ENCODE measurements around the gene CCSER1.
"Not testable (repeated sequence)": the region's sequence is repeated elsewhere in the genome, so short reads cannot be mapped to it uniquely, and the experiment has no call there.

Gene CCSER1

DNA sequence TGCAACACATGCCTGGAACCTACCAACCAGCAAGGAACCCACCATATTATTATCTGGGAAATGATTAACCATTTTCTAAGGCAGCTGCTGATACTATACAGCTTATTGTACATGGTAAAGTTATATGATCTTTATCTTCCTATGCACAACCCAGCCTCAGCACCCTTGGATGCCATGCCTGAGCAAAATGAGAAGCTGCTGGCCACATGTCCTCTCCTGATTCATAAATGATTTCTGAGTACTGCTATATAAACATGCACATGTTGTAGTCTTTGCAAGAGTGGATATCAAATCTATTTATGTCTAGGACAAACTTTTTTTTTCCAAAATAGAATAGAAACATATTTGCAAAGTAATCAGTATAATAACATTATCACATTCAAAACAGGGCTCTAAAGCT lies 1043.6 kb downstream of the CCSER1 start:
- DNase-seq (ENCODE audit: low spot score): no peak

DNA sequence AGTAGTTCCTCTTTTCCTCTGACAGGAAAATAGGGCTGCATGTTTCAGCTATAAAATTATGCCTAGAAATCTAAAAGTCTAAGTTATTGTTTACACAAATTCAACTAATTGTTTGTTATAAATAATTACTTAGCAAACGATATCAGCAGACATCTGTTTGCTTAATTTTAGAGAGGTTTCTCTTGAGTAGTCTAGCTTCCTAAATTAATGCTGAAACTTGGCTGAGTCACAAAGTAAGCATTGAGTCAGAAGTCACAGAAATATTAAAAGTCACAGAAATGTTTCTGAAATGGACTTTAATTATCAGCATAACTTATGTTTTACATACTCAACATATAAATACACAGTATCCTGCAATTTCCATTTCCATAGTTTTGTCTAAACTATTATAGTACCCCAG lies 1044.0 kb downstream of the CCSER1 start:
- no peak for DNase-seq (ENCODE audit: low spot score)

DNA sequence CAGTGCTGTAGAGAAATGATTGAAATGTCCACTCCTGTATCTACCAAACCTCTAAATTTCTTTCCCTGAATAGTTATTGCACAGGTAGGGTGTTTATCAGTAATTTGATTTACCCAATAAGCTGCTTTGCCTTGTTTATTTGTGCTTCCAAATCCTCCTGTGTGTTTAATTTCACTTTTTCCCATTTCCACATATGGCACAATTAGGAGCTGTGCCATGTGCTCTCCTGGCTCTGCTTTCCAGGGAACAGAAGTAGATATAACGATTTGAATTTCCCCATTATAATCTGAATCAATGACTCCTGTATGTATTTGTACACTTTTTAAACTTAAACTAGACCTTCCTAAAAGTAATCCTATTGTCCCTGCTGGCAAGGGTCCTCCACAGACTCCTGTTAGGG lies 1057.9 kb downstream of the CCSER1 start:
- not testable (repeated sequence) for DNase-seq (ENCODE audit: low spot score)

DNA sequence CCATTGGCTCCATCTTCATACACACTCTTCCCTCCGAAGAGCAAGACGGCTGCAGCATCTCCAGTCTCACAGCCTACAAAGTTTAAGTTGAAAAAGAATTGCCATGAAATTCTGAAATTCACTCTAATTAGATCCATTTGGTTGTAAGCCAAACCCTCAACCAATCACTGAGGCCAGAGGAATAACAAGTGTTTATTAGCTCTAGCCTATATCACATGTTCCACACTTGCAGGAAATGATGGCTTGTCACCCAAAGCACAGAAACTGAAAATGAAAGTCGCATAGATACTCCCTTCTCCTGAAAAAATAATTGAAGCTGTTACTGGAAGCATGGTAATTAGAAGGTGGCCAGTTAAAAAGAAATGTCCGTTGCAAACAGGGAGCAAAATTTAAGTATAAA lies 1071.8 kb downstream of the CCSER1 start:
- no peak for DNase-seq (ENCODE audit: low spot score)

DNA sequence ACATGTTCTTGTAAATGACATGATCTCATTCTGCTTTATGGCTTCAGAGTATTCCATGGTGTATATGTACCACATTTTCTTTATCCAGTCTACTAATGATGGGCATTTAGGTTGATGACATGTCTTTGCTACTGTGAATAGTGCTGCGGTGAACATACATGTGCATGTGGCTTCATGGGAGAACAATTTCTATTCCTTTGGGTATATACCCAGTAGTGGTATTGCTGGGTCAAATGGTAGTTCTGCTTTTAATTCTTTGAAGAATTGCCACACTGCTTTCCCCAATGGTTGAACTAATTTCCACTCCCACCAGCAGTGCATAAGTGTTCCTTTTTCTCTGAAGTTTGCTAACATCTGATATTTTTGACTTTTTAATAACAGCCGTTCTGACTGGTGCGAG lies 1080.3 kb downstream of the CCSER1 start:
- DNase-seq (ENCODE audit: low spot score): no peak

DNA sequence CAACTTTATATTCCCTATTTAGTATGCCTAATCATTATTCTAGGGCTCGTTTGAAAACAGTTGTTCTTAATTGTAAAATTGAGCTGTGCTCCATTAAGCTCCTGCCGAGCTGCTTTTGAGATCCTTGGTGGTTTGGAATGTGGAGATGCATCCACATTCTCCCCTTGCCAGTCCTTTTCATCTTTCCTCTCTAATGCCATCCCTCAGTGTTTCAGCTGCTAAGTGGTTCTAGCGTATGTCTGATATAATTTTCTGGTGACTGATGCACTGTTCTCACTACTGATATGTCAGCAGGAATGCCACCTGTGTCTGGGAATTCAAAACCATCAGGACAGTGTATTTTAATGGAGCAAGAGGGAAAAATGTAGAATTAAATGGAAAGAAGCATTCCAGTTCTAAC lies 1085.0 kb downstream of the CCSER1 start:
- no peak for DNase-seq (ENCODE audit: low spot score)

DNA sequence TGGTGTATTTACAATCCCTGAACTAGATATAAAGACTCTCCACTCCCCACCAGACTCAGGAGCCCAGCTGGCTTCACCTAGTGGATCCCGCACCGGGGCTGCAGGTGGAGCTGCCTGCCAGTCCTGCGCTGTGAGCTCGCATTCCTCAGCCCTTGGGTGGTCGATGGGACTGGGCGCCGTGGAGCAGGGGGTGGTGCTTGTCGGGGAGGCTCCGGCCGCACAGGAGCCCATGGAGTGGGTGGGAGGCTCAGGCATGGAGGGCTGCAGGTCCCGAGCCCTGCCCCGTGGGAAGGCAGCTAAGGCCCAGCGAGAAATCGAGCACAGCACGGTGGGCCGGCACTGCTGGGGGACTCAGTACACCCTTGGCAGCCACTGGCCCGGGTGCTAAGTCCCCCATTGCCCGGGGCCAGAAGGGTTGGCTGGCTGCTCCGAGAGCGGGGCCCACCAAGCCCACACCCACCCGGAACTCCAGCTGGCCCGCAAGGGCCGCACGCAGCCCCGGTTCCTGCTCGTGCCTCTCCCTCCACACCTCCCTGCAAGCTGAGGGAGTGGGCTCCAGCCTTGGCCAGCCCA lies 1090.7 kb downstream of the CCSER1 start:
- not testable (repeated sequence) for DNase-seq (ENCODE audit: low spot score)

DNA sequence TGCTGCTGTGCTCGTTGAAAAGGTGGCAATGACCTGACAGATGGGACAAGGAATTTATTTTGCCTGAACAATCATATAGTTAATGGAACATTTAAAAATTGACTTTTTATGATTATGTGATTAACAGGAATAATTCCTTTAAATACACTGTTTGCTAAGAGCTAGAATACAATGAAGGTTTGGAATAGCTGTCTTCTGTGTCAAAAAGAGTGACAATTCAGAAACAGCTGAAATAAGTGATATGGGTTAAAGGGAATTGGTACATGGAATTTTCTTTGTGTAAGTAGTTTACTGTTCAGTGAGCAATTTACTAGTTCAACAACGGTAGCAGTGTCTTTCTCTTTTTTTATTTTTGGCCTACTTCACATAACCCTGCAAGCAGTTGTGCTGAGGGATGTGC lies 1093.1 kb downstream of the CCSER1 start:
- no peak for DNase-seq (ENCODE audit: low spot score)

DNA sequence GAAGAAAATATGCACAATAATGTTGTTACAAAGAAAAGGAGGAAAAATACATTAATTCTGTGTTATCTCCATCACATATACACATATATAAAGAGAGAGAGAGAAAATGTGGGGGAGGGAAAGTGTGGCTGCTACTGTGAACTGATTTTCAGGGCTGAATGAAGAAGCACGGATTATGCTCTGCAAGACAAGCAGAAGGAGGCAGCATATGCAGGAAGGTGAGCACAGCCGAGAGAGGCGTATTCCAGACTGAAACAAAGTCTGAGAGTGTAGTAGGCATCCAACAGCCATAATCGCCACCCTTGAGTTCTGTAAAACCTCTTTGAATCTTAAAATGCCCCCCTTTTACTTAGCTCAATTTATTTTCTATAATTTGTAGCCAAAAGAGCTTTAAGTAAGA lies 1094.8 kb downstream of the CCSER1 start:
- no peak for DNase-seq (ENCODE audit: low spot score)

DNA sequence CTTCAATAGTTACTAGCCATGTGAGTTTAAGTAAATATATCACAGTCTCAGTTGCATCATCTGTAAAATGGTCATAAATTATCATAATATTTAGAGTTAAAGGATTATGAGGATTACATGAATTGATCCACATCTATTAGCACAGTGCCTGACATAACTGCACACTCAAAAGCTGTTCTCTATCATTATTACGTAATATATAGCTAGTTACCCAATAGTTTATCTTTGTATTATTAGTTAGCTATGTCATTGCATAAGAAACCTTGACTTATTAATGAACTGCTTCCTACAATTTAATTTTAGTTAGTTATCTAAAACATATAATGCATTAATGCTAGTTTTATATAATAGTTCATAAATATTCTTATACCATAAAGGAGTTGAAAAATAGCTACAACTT lies 1099.7 kb downstream of the CCSER1 start:
- no peak for DNase-seq (ENCODE audit: low spot score)

DNA sequence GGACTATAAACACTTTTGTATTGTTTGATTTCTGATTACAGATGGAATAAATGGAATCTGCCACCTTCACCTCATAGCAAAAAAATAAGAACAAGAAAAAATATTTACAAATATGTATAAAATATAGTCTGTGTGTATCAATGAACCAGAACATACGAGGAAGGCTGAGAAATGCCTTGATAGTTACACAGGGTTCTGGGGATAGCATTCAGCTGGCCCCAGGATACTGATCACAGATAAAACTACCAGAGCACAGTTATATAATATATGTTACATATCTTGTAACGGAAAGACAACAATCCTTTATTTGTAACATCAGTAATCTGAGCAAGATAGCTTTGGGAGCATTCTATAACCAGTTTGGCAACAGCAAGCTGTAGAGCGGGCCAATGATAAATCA lies 1101.5 kb downstream of the CCSER1 start:
- no peak for DNase-seq (ENCODE audit: low spot score)

DNA sequence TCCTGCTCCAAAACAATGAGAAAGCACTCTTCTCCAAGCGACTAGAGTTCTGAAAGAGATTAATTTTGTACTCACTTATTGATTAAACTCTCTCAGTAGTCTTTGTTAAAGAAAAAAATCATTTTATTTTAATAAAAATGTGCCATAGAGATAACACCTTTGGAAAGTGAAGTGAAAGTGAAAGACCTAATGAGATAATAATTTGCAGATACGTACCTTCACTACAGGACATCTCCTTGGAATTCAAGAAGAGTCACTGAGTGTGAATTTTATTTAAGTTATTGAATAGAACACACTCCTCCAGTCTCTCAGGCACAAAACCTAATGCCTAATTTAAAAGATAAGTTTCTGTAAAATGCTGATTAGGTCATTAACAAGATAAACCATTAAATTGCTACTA lies 1106.0 kb downstream of the CCSER1 start:
- no peak for DNase-seq (ENCODE audit: low spot score)

DNA sequence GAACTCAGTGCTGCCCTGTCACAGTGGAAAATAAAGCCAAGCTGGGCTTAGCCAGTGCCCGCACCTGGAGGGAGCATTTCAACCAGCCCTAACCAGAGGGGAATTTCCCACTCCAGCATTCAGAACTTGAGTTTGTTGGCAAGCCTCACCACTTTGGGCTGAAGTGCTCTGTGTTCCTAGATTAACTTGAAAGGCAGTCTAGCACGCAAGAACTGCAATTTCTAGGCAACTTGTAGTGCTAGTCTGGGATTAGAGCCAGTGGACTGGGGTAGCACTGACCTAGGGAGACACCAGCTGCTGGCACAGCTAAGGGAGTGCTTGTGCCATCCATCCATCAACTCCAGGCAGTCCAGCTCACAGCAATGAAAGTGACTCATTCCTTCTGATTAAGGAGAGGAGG lies 1115.9 kb downstream of the CCSER1 start:
- DNase-seq (ENCODE audit: low spot score): no peak

DNA sequence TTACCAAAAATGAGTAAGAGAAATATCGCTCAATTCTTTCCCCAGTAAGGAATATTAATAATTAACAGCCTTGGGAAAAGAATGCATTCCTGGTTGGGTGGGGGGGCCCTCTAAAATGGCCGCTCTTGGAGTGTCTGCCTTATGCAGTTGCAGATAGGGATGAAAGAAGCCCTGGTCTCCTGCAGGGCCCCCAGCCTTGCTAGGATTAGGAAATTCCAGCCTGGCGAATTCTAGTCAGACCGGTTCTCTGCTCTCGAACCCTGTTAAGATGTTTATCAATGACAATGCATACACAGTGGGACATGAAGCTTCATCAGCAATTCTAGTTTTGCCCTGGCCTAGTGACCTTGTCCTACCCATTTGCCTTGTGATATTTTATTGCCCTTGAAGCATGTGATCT lies 1128.8 kb downstream of the CCSER1 start:
- no peak for DNase-seq (ENCODE audit: low spot score)

DNA sequence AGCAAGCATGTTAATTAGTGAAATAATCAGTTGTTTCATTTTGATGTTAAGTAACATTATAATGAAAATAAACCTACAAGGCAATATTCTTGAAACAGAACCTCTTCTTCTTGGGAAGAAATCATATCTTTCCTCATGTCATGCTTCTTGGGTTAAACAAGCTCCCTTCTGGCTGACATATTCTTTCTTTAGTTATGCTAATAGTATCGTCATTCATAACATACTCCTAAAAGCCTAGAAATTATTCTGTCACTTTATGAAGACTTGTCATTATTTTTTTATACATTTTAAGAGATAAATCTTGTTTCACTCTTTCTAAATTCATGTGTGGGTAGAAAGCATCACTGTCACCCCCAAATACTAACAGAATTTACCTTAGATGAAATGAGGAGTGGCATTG lies 1129.6 kb downstream of the CCSER1 start:
- DNase-seq (ENCODE audit: low spot score): no peak

DNA sequence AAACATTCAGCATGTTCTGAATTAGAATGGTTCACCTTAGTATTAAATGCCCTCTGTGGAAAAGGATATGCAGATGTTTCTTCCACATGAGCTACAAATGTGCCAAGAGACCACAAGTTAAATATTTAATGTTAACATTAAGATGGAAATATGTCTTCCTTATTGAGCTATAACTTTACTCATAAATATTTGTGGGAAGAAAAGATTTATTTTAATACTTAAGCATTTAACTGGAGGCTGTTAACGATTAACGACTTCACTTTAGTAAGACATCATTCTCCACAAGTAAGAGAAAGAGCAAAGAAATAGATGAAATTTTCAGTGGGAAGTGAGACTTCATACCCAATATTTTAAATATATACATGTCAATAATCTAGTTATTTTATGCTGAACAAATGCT lies 1130.5 kb downstream of the CCSER1 start:
- no peak for DNase-seq (ENCODE audit: low spot score)

DNA sequence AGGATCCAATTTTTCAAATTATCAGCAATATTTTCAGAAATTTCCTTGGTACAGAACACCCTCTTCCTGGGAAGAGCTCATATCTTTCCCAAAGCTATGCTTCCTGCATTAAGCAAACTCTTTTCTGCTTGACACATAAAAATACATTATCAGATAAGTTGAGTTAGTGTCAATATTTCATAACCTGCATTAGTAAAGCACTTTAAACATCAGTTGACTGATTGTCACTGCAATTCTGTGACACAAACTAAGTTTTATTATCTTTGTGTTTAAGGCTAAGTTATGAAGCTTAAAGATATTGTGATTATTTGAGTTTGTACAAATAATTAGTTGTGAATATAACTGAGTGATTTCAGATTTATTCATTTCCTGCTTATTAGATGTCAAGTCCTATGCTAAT lies 1131.1 kb downstream of the CCSER1 start:
- no peak for DNase-seq (ENCODE audit: low spot score)

DNA sequence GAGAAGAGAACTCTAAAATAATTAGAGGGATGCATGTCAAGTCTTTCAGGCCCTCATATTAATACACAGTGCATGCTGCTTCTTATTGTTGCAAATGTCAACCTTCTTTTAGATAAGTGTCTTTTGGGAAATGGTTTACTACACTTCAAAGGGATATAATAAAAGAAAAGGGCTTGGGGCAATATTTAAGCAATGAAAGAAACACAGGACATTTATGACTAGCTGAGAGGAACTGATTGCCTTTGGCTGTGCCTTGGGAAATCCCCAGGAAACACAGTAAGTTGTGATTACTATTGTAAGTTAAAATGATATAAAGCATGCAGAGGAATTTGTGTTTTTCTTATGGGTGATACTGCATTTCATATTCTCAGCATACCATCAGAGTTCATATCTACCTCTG lies 1140.3 kb downstream of the CCSER1 start:
- DNase-seq (ENCODE audit: low spot score): no peak

DNA sequence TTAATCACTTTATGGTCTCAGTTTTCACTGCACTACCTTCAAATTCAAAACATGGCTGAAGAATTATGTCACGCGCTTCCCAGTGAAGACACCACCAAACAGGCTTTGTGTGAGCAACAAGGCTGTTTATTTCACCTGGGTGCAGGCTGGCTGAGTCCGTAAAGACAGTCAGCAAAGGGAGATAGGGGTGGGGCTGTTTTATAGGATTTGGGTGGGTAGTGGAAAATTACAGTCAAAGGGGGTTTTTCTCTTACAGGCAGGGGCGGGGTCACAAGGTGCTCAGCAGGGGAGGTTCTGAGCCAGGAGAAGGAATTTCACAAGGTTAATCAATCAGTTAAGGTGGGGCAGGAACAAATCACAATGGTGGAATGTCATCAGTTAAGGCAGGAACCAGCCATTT lies 1141.3 kb downstream of the CCSER1 start:
- not testable (repeated sequence) for DNase-seq (ENCODE audit: low spot score)

DNA sequence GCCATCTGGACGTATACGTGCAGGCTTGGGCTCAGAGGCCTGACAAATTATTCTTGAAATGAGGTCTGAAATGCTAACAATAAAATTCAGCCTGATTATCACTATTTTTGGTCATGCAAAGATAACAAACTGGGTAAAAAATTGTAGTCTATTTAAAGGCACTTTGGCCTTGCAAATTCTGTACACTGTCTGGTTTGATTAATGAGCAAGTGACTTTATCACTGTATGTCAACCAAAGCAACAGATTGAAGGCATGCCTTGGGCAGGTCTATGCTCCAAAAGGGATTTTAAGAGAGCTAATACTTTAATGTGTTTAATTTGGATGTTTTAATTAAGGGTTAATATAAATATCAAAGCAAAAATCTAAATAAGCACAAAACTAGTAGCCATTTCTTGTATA lies 1141.7 kb downstream of the CCSER1 start:
- DNase-seq (ENCODE audit: low spot score): no peak

DNA sequence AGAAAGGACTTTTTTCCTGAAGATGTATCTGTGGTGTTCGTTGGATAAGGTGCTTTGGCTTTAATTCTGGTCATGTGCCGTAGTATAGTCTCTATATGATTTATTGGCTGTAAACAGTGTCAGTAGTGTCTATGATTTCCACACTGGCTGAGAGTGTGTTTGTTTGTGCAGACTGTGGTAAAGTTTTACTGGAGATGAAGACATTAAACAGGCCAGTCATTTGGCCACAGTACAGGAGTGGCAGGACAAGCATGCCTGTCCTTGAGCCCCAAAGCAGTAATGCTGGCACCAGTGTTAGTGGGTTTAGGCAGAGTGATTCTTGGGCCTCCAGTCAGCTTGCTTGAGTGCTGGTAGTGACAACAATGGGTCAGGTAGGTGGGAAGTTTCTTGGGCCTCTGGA lies 1152.7 kb downstream of the CCSER1 start:
- no peak for DNase-seq (ENCODE audit: low spot score)

DNA sequence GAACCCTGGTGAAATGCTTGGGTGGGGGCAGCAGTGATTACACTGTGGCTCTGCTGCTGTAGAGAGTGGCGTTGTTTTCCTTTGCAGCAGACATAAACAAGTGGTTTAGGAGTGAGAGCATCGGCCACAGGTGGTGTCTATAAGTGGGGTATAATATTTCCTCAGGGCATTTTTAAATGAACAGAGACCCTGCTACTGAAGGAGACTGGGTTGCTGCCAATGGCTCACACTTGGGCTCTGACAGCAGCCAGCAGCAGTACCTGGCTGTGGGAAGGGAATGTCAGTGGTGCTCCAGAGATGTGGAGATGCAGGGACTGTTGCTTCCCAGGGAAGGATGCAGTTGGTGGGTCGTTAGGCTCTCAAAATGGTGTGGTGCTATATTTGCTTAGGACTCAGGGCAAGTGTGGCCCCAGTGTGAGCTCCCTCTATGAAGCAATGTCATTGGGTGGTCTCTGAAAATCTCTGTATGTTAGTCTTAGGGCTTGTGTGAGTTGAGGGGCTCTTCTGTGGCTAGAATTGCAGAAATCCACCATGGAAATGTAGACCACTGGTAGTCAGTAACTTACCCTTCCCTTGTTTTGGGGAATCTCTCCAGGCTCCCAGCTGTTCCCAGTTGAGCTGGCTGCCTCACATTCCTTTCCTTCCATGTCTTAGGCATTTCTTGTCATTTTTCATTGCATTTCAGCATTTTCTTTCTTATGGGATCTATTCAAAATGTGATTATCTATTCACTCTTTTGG lies 1153.5 kb downstream of the CCSER1 start:
- DNase-seq (ENCODE audit: low spot score): no peak

DNA sequence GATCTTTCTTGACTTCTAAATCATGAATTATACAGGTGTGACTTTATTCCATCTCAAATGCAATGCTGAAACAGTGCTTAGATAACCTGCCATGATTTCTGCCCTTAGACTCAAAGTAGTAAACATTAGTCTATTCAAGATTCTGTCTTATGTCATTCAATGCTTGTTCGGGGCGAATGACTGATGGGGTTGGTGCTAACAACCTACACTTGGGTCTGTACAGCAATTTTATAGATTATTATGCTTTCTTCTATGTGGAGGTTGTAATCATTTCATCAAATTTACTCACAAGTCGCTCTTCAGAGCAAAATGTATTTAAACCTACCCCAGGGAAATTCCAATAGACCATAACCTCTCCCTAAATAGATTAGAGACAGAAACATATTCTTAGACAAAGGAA lies 1155.0 kb downstream of the CCSER1 start:
- no peak for DNase-seq (ENCODE audit: low spot score)

DNA sequence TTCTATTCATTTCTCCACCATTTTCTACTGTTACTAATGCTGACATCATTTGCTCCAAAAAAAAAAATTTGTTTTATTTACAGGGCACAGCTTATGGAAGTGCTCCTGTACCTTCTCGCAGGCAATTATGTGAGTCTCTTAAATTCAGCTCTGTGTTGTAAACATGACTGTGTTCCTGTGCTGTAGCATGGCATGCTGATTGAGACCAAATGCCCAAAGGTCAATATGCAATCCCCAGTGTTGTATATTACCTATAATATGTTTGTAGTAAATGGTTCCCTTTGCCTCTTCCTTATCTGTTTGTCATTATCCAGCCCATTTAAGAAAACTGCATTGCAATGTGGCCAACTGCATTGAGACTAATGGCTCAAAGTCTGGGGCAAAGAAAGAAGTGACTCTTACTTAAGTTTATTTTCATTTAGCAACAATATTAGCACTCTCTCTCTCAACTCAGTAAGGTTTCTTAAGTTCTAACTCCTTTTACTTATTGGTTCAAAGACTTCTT lies 1156.6 kb downstream of the CCSER1 start:
- DNase-seq (ENCODE audit: low spot score): no peak
